Mesothelial cell of epicardium (in vitro differentiated cells): Measurements from ENCODE around the gene CACNA2D3. TPM values are rescaled to one million over a fixed set of nuclear protein-coding genes. Genes with fewer than 3 reads are reported as not detected.

Experiments
- DNase-seq, 2 experiments: peaks; one replicate each; pipeline ENCODE4 v3.0.0; 2021; ENCODE audit warnings: low spot score in 2 of 2; ENCODE audit not compliant: unreplicated experiment in 2 of 2
- H3K27ac Mint-ChIP-seq: 2 replicates; pipeline ENCODE4 v1.8.0; 2021; ENCODE audit warnings: mixed read lengths
- H3K27me3 Mint-ChIP-seq: 2 replicates; pipeline ENCODE4 v1.8.0; 2021; ENCODE audit warnings: low read depth, mixed read lengths
- H3K36me3 Mint-ChIP-seq: 2 replicates; pipeline ENCODE4 v1.8.0; 2021; ENCODE audit warnings: mixed read lengths
- H3K4me1 Mint-ChIP-seq: 2 replicates; pipeline ENCODE4 v1.8.0; 2021; ENCODE audit warnings: mixed read lengths
- H3K4me3 Mint-ChIP-seq: 2 replicates; pipeline ENCODE4 v1.8.0; 2021; ENCODE audit warnings: mild to moderate bottlenecking, moderate library complexity, mixed read lengths
- H3K9me3 Mint-ChIP-seq: 2 replicates; pipeline ENCODE4 v1.8.0; 2021; ENCODE audit warnings: mixed read lengths
- CTCF ChIP-seq: fragments of 200-600 bp; sonication (generic); IDR thresholded peaks from one replicate; pipeline ENCODE4 v1.5.0; 2021; ENCODE audit warnings: antibody characterized with exemption; ENCODE audit not compliant: unreplicated experiment
- total RNA-seq: library from RNA; stranded (reverse); gene quantifications from 3 replicates; pipeline ENCODE4 v1.2.1, GENCODE V29; 2021

CACNA2D3 gene
- total RNA-seq, 1 donor from 2014 or later = 2.3 TPM

GRCh38 chr3:54164192-54164975 is 42.0 kb downstream of the CACNA2D3 start:
- no peak for DNase-seq
- no peak overlapping the region for H3K27ac Mint-ChIP-seq
- no peak overlapping the region for H3K4me3 Mint-ChIP-seq
- H3K4me1 Mint-ChIP-seq = no peaks in the 10 kb centered on the region
- no peak for TF ChIP-seq CTCF
- no peaks in the 10 kb centered on the region for H3K36me3 Mint-ChIP-seq
- peaks cover 39% of the 10 kb centered on the region for H3K27me3 Mint-ChIP-seq
- H3K9me3 Mint-ChIP-seq = peaks cover 3% of the 10 kb centered on the region

GRCh38 chr3:54165865-54166264 is 43.5 kb downstream of the CACNA2D3 start:
- no peak overlapping the region for H3K27ac Mint-ChIP-seq
- no peak for TF ChIP-seq CTCF
- no peaks in the 10 kb centered on the region for H3K4me1 Mint-ChIP-seq
- no peak for DNase-seq
- peaks cover 30% of the 10 kb centered on the region for H3K27me3 Mint-ChIP-seq
- H3K9me3 Mint-ChIP-seq = peaks cover 3% of the 10 kb centered on the region
- H3K36me3 Mint-ChIP-seq = no peaks in the 10 kb centered on the region
- H3K4me3 Mint-ChIP-seq = no peak overlapping the region

GRCh38 chr3:54167999-54168398 is 45.6 kb downstream of the CACNA2D3 start:
- Mint-ChIP-seq H3K27ac (no peak overlapping the region), H3K4me3 (no peak overlapping the region), H3K4me1 (no peaks in the 10 kb centered on the region), H3K36me3 (no peaks in the 10 kb centered on the region), H3K9me3 (peaks cover 3% of the 10 kb centered on the region), H3K27me3 (peaks cover 20% of the 10 kb centered on the region)
- TF ChIP-seq CTCF = no peak
- DNase-seq = no peak

GRCh38 chr3:54168451-54168850 is 46.1 kb downstream of the CACNA2D3 start:
- TF ChIP-seq CTCF = no peak
- Mint-ChIP-seq H3K4me1 (no peaks in the 10 kb centered on the region), H3K4me3 (no peak overlapping the region), H3K9me3 (peaks cover 3% of the 10 kb centered on the region), H3K36me3 (no peaks in the 10 kb centered on the region), H3K27me3 (peaks cover 21% of the 10 kb centered on the region), H3K27ac (no peak overlapping the region)
- DNase-seq = no peak

- Mint-ChIP-seq H3K4me3 (no peak overlapping the region), H3K27me3 (peaks cover 31% of the 10 kb centered on the region), H3K9me3 (peaks cover 3% of the 10 kb centered on the region), H3K36me3 (no peaks in the 10 kb centered on the region), H3K4me1 (no peaks in the 10 kb centered on the region), H3K27ac (no peak overlapping the region)
- no peak for TF ChIP-seq CTCF
- no peak for DNase-seq
These were observed 47.2 kb downstream of the CACNA2D3 start for GRCh38 chr3:54169524-54169923.
